ENCODE data around the gene ALK.

Gene ALK

DNA sequence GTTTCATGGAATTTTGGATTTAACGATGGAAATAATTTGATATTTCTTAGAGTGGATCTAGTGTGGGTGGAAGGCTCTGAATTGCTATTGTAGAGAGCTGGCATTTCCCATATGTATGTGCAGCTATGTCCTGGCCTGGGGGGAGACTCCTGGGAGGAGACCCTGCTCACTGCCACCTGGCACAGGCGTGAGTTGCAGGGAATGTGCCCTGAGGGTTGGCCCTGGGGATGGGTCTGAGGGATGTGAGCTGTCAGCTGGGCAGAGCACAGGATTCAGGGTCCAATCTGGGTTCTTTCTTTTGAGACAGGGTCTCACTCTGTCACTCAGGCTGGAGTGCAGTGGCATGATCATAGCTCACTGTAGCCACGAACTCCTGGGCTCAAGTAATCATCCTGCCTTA lies 686.0 kb downstream of the ALK start:
- TF ChIP-seq CTCF (IDR thresholded peaks at IDR 0.05): no peak
- no peak for TF ChIP-seq ZFX (IDR thresholded peaks at IDR 0.05; ENCODE audit: borderline replicate concordance)
- no peak overlapping the region for H3K27ac ChIP-seq

GRCh38 chr2:29233428-29233827 lies 688.0 kb downstream of the ALK start:
- TF ChIP-seq ZFX (IDR thresholded peaks at IDR 0.05; ENCODE audit: borderline replicate concordance) (no peak), CTCF (IDR thresholded peaks at IDR 0.05) (no peak)
- no peak overlapping the region for H3K27ac ChIP-seq

DNA sequence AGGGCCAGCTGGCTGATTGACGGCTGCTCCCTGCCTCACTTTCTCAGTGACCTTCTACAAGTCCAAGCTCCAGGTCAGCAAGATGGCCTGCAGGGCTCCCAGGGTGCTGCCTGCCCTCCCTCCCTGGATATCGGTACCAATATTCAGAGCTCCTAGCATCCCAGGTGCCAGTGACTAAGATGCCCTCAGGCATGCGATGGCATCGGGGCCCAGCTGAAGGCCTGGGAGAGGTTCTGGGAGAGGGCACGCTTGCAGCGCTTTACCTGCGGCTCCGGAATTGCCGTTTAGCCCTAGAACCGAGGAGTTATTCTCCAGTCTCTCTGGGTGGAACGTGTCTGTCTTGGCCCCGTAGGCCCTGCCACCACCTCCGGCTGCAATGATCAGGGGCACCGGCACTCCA lies 689.3 kb downstream of the ALK start:
- H3K27ac ChIP-seq: no peak overlapping the region

DNA sequence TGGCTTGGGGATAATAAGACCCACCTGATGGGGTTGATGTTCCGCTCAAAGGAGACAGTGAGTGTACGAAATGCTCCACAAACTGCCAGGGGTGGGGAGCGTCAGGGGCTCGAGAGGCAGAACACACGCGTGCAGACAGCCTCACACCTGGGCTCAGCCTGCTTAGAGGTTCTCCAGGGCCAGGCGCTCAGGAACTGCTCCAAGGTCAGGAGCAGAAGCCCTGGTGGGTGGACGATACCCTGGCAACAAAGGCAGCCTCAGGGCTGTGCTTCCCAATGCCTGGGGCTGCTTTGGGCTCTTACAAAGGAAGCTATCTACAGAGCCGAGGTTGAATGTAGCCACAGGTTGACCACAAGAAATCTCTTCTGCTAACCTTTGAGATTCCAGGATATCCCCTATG lies 691.7 kb downstream of the ALK start:
- TF ChIP-seq CTCF (IDR thresholded peaks at IDR 0.05) (no peak), ZFX (IDR thresholded peaks at IDR 0.05; ENCODE audit: borderline replicate concordance) (no peak)
- H3K27ac ChIP-seq: no peak overlapping the region

More for the DNA sequence above, 689.3 kb downstream of the ALK start:
- TF ChIP-seq CTCF (IDR thresholded peaks at IDR 0.05): no peak
- TF ChIP-seq ZFX (IDR thresholded peaks at IDR 0.05; ENCODE audit: borderline replicate concordance): no peak

DNA sequence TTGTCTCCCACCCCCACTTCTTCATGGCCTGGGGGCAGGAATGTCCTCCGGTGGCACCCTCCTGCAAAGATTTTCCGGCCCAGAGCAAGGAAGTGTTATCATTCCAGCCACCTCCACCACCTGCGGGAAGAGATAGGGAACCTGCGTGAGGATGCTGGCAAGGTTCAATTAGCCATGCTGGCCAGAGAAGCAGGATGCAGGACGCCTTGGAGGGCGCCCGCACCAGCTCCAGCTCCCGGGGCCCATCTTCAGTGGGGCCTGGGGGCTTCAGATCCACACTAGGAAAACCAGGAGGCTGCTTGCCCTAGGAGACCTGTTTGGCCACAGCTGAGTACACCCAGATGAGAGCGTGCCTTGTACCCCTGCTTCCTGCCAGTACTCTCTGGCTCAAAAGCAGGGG lies 692.4 kb downstream of the ALK start:
- H3K27ac ChIP-seq: no peak overlapping the region
- TF ChIP-seq ZFX (IDR thresholded peaks at IDR 0.05; ENCODE audit: borderline replicate concordance): no peak
- TF ChIP-seq CTCF (IDR thresholded peaks at IDR 0.05): no peak

GRCh38 chr2:29227935-29228675 lies 693.3 kb downstream of the ALK start:
- H3K27ac ChIP-seq: no peak overlapping the region
- TF ChIP-seq ZFX (IDR thresholded peaks at IDR 0.05; ENCODE audit: borderline replicate concordance) (no peak), CTCF (IDR thresholded peaks at IDR 0.05) (no peak)

DNA sequence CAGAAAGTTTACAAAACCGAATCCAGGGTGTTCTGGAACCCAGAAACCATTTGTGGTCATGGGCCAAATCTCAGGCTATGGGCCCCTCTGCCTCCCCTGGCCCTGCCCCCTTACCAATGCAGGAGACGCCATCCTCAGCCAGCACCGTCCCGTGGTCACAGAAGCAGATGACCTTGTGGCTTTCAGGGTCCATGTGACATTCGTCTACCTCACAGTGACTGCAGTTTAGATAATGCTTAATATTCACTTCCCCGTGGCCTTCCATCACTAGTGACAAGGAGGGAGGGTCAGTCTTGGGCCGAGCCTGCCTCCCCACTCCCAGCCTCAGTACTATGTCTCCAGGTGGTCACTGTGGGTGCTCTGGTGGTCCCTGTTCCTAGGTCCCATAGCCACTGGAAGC lies 694.6 kb downstream of the ALK start:
- no peak overlapping the region for H3K27ac ChIP-seq
- no peak for TF ChIP-seq CTCF (IDR thresholded peaks at IDR 0.05)
- TF ChIP-seq ZFX (IDR thresholded peaks at IDR 0.05; ENCODE audit: borderline replicate concordance): no peak

Measured in 22Rv1 (cell line).